T-helper 1 cell treated with Interleukin-12 subunit alpha and Interleukin-12 subunit beta and Interleukin-4 antibody, amounts not matched to agents 30 μg/mL and 1 μg/mL, for 36 hours (primary cell): ENCODE measurements around the gene BRCA2.

Experiments
- H3K27ac Mint-ChIP-seq: one replicate; pipeline ENCODE4 v1.8.0; 2021; ENCODE audit warnings: mild to moderate bottlenecking, mixed read lengths
- H3K27me3 Mint-ChIP-seq: one replicate; pipeline ENCODE4 v1.8.0; 2021; ENCODE audit warnings: low read depth, mixed read lengths
- H3K36me3 Mint-ChIP-seq: one replicate; pipeline ENCODE4 v1.8.0; 2021; ENCODE audit warnings: low read depth, mixed read lengths
- H3K4me1 Mint-ChIP-seq: one replicate; pipeline ENCODE4 v1.8.0; 2021; ENCODE audit warnings: low read depth, mixed read lengths
- H3K4me3 Mint-ChIP-seq: one replicate; pipeline ENCODE4 v1.8.0; 2021; ENCODE audit warnings: mild to moderate bottlenecking, moderate library complexity, mixed read lengths
- H3K9me3 Mint-ChIP-seq: one replicate; pipeline ENCODE4 v1.8.0; 2021; ENCODE audit warnings: mixed read lengths

Gene BRCA2

DNA sequence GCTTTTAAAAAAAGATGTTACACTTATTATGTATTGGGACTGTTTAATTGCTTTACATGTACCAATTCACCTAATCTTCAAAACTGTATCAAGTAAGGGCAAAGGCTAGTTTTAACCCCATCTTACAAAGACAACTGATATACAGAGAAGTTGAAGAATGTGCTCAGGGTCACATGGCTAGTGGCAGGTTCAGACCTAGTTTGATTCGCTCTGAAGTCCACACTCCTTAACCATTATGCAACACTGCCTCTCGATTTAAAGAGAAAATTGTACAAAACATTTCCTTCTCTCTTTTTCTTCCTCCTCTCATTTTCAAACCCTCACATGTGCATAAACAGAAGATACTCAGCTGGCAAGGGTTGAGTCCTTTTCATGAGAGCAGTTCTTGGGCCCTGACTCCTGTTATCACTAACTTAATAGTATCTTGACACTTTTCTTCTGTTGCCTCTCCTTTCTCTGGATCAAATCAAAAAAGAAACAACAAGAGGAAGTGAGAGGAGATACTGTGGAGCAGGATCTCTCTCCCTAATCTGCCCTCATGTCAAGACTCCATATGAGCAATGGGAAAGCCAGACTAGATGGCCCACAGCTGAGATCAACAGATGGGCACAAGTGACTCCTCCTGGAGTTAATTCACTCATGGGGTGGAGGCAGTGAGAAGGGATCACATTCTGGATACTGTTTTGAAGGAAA lies 131.6 kb downstream of the BRCA2 start:
- Mint-ChIP-seq H3K36me3 (peaks cover 9% of the 10 kb centered on the region), H3K4me1 (peaks cover 14% of the 10 kb centered on the region), H3K9me3 (no peaks in the 10 kb centered on the region), H3K4me3 (no peak overlapping the region), H3K27ac (no peak overlapping the region), H3K27me3 (no peaks in the 10 kb centered on the region)

GRCh38 chr13:32447894-32448623 lies 132.8 kb downstream of the BRCA2 start:
- peaks cover 11% of the 10 kb centered on the region for H3K4me1 Mint-ChIP-seq
- peak overlapping the region; percentile 10 for H3K27ac Mint-ChIP-seq
- peaks cover 6% of the 10 kb centered on the region for H3K36me3 Mint-ChIP-seq
- no peaks in the 10 kb centered on the region for H3K9me3 Mint-ChIP-seq
- H3K4me3 Mint-ChIP-seq, result no peak overlapping the region
- no peaks in the 10 kb centered on the region for H3K27me3 Mint-ChIP-seq

DNA sequence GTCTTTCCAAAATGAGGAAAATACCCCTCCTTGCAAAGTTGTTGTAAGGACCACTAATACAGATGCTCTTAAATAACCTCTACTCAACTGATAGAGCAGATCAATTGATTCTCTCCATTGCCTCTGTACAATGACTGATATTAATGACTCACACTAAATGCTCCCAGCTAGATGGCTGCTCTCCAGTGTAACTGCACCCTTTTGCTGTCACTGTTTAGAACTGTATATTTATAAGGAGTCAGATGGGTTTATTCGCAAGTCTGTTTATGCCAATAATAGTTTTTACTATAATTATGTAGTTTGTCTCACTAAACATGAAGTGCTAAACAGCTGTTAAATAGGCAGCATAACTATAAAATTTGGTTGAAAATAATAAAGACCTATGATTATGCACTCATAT lies 133.7 kb downstream of the BRCA2 start:
- Mint-ChIP-seq H3K27me3 (no peaks in the 10 kb centered on the region), H3K36me3 (peaks cover 5% of the 10 kb centered on the region), H3K27ac (no peak overlapping the region), H3K4me1 (peaks cover 15% of the 10 kb centered on the region), H3K9me3 (no peaks in the 10 kb centered on the region), H3K4me3 (no peak overlapping the region)
